Endothelial cell of umbilical vein (primary cell): ENCODE results near the gene GTF2IRD1. TPM values are rescaled to one million over a fixed set of nuclear protein-coding genes. Genes with fewer than 3 reads are reported as not detected.

Experiments used
- BruUV-seq: library from RNA; stranded (reverse); fragments of 400-500 nt; replicated peaks from 2 replicates; lab custom pipeline; 2021; lab: Mats Ljungman, UMichigan
- CTCF ChIA-PET: fragments of 300-600, 350-600 bp; sonication (Branson Sonifier 250); formaldehyde crosslinking; loops from one replicate; lab custom pipeline; 2021; ENCODE audit warnings: antibody characterized with exemption, inconsistent platforms; lab: Charles Lee
- POLR2A ChIA-PET: fragments of 300-600, 350-600 bp; sonication (Branson Sonifier 250); formaldehyde crosslinking; loops from one replicate; lab custom pipeline; 2021; ENCODE audit warnings: antibody characterized with exemption, inconsistent platforms; lab: Charles Lee
- DNase-seq: peaks from one replicate; pipeline ENCODE4 v3.0.0-alpha.2; 2011; ENCODE audit warnings: low read depth, low spot score
- FAIRE-seq: peaks from 2 replicates; lab custom pipeline; 2011; peaks lifted over from hg19 to GRCh38; lab: Jason Lieb, UNC
- H2AFZ ChIP-seq: 2 replicates; pipeline ENCODE4 v1.6.0; 2012; ENCODE audit warnings: low read depth, low read length, control low read depth, inconsistent platforms
- H3K27ac ChIP-seq: 2 replicates; pipeline ENCODE4 v1.5.1; 2011; ENCODE audit warnings: low read depth, mild to moderate bottlenecking, control low read depth, low read length, moderate library complexity; ENCODE audit not compliant: insufficient read depth
- H3K27me3 ChIP-seq, 2 experiments: 2 replicates each; pipeline versions ENCODE4 v1.6.0 to v1.6.1; 2011; ENCODE audit warnings: low read length in 2 of 2, mixed read lengths in 1 of 2; ENCODE audit not compliant: control insufficient read depth in 2 of 2, insufficient read depth in 2 of 2
- H3K36me3 ChIP-seq, 2 experiments: 2 replicates in 1 of 2; 3 replicates in 1 of 2; pipeline ENCODE4 v1.5.1; 2011; ENCODE audit warnings: low read length in 2 of 2, mild to moderate bottlenecking in 1 of 2, moderate library complexity in 1 of 2; ENCODE audit not compliant: control insufficient read depth in 2 of 2, insufficient read depth in 2 of 2; ENCODE audit errors: extremely low read depth in 1 of 2
- H3K4me1 ChIP-seq: 3 replicates; pipeline ENCODE4 v1.5.1; 2011; ENCODE audit warnings: mild to moderate bottlenecking, low read length; ENCODE audit not compliant: control insufficient read depth, insufficient read depth; ENCODE audit errors: extremely low read depth
- H3K4me2 ChIP-seq: 2 replicates; pipeline ENCODE4 v1.6.1; 2011; ENCODE audit warnings: low read length, control low read depth, mixed read lengths; ENCODE audit not compliant: insufficient read depth
- H3K4me3 ChIP-seq, 3 experiments: fragments of 200-600 bp in 1 of 3; sonication (generic), shearing (Covaris generic) in 1 of 3; replicated peaks in 1 of 3; 2 replicates each; pipeline ENCODE4 v1.5.1; 2011 to 2016; ENCODE audit warnings: control low read depth in 3 of 3, low read length in 3 of 3, mild to moderate bottlenecking in 2 of 3, inconsistent platforms in 1 of 3, low read depth in 1 of 3, moderate library complexity in 1 of 3; ENCODE audit not compliant: insufficient read depth in 1 of 3
- H3K79me2 ChIP-seq: 2 replicates; pipeline ENCODE4 v1.6.0; 2012; ENCODE audit warnings: low read length, inconsistent platforms; ENCODE audit not compliant: control insufficient read depth, insufficient read depth
- H3K9ac ChIP-seq: replicated peaks from 2 replicates; pipeline ENCODE3; 2011; ENCODE audit warnings: low read length, control low read depth; ENCODE audit not compliant: insufficient read depth; ENCODE audit errors: extremely low read depth
- H3K9me1 ChIP-seq: replicated peaks from 3 replicates; pipeline ENCODE4 v1.6.0; 2011; ENCODE audit warnings: mild to moderate bottlenecking, low read length; ENCODE audit not compliant: control insufficient read depth, insufficient read depth; ENCODE audit errors: extremely low read depth
- H3K9me3 ChIP-seq: replicated peaks from 2 replicates; pipeline ENCODE4 v1.5.1; 2012; ENCODE audit warnings: low read length, inconsistent platforms; ENCODE audit not compliant: control insufficient read depth, insufficient read depth
- H4K20me1 ChIP-seq: replicated peaks from 2 replicates; pipeline ENCODE3; 2011; ENCODE audit warnings: mild to moderate bottlenecking, low read length; ENCODE audit not compliant: control insufficient read depth, insufficient read depth; ENCODE audit errors: extremely low read depth
- CTCF ChIP-seq, 2 donors: IDR thresholded peaks; 1 replicate in 1 of 2; 2 replicates in 1 of 2; pipeline ENCODE4 v1.5.1; 2011; ENCODE audit warnings: low read length in 2 of 2, mild to moderate bottlenecking in 2 of 2, moderate library complexity in 2 of 2, control low read depth in 1 of 2, inconsistent platforms in 1 of 2, low read depth in 1 of 2; ENCODE audit not compliant: insufficient read depth in 1 of 2; ENCODE audit errors: extremely low read depth in 1 of 2
- EZH2 ChIP-seq: IDR thresholded peaks from 2 replicates; pipeline ENCODE4 v1.6.1; 2012; ENCODE audit warnings: borderline replicate concordance, low read depth, mild to moderate bottlenecking, moderate library complexity, low read length, inconsistent platforms; ENCODE audit not compliant: severe bottlenecking
- FOS ChIP-seq: IDR thresholded peaks from 2 replicates; pipeline ENCODE4 v1.6.1; 2011; ENCODE audit warnings: mild to moderate bottlenecking, low read length, moderate library complexity, borderline replicate concordance; ENCODE audit not compliant: insufficient read depth
- GATA2 ChIP-seq: IDR thresholded peaks from 2 replicates; pipeline ENCODE4 v1.7.0; 2011; ENCODE audit warnings: low read depth, mild to moderate bottlenecking, moderate library complexity, mixed read lengths, low read length; ENCODE audit not compliant: insufficient read length, insufficient read depth
- JUN ChIP-seq: IDR thresholded peaks from 2 replicates; pipeline ENCODE4 v1.6.1; 2011; ENCODE audit warnings: borderline replicate concordance, low read depth; ENCODE audit not compliant: insufficient read length, insufficient read depth
- MAX ChIP-seq: IDR thresholded peaks from 2 replicates; pipeline ENCODE4 v1.6.1; 2011; ENCODE audit not compliant: insufficient read depth, insufficient read length
- MYC ChIP-seq: IDR thresholded peaks from one replicate; pipeline ENCODE4 v1.6.1; 2011; ENCODE audit warnings: mild to moderate bottlenecking, low read depth, low read length
- POLR2A ChIP-seq: IDR thresholded peaks from 2 replicates; pipeline ENCODE4 v1.6.1; 2012; ENCODE audit warnings: low read depth, mild to moderate bottlenecking, control low read depth, low read length
- POLR2AphosphoS5 ChIP-seq: IDR thresholded peaks from 2 replicates; pipeline ENCODE4 v1.6.1; 2012; ENCODE audit warnings: low read depth, mild to moderate bottlenecking, control low read depth, low read length, moderate library complexity; ENCODE audit not compliant: insufficient read depth
- dilution Hi-C: fragments of 300-500 bp; cut with MboI; formaldehyde crosslinking; loops from one replicate; pipeline ENCODE4 v1.15.0; 2019; ENCODE audit warnings: low sequenced_read_pairs; ENCODE audit not compliant: extremely low pct_ligation_motif_present
- intact Hi-C: fragments of 100-400 bp; cut with micrococcal nuclease; formaldehyde crosslinking; loops from one replicate; pipeline ENCODE4 v1.10.0; 2022
- polyA plus RNA-seq, 4 experiments: library from polyadenylated mRNA; depleted of rRNA in 3 of 4; stranded (reverse) in 3 of 4; unstranded in 1 of 4; fragments of >200 nt; gene quantifications; 2 replicates each; pipeline versions ENCODE4 v1.2.1 to v1.2.3, GENCODE V29; 2011 to 2012; ENCODE audit warnings: missing spikeins in 1 of 4
- total RNA-seq: library from RNA; stranded (reverse); gene quantifications from 2 replicates; pipeline ENCODE4 v1.2.3, GENCODE V29; 2021

The GTF2IRD1 gene
- total and polyA plus RNA-seq, 2 donors (not counting 3 experiments of a cell fraction or from before 2014, with no cell fraction given): 14.2 to 24.2 TPM

DNA sequence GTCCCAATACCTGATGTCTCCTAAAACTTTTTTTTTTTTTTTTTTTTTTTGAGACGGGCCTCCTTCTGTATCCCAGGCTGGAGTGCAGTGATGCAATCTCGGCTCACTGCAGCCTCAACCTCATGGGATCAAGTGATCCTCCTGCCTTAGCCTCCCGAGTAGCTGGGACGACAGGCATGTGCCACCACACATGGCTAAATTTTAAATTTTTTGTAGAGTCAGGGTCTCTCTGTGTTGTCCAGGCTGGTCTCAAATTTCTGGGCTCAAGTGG lies 28.4 kb downstream of the GTF2IRD1 start:
- peaks cover 33% of the 10 kb centered on the region for H3K4me1 ChIP-seq
- H3K27me3 ChIP-seq: no peaks in the 10 kb centered on the region
- no peak overlapping the region for H3K4me3 ChIP-seq
- no peak overlapping the region for H3K4me2 ChIP-seq
- H3K27ac ChIP-seq: no peak overlapping the region
- no peaks in the 10 kb centered on the region for H3K36me3 ChIP-seq
- H3K9me1 ChIP-seq: no peaks in the 10 kb centered on the region
- FAIRE-seq (no peak), DNase-seq (no peak)
- intact Hi-C loops: no loop called here
- ChIA-PET POLR2A (no interaction called here), CTCF (no interaction called here)
- no peak overlapping the region for H3K9ac ChIP-seq
- no peaks in the 10 kb centered on the region for H3K9me3 ChIP-seq
- TF ChIP-seq JUN: no peak
- TF ChIP-seq MYC: no peak
- TF ChIP-seq EZH2: no peak
- no peak for TF ChIP-seq POLR2A
- TF ChIP-seq GATA2: no peak
- TF ChIP-seq FOS: no peak
- TF ChIP-seq MAX: no peak
- TF ChIP-seq POLR2AphosphoS5: no peak
- TF ChIP-seq CTCF (IDR thresholded peaks at IDR 0.05; ENCODE audit: extremely low read depth in 1 of 2, insufficient read depth in 1 of 2, low read depth in 1 of 2, low read length in 2 of 2): no peak
- no TSS peak for BruUV-seq
- no peak overlapping the region for H2AFZ ChIP-seq
- peaks cover 3% of the 10 kb centered on the region for H3K79me2 ChIP-seq
- dilution Hi-C loops: no loop called here
- H4K20me1 ChIP-seq: no peaks in the 10 kb centered on the region
